ENCODE measurements around the gene RNU2-63P. TPM values are rescaled to one million over a fixed set of nuclear protein-coding genes. Genes with fewer than 3 reads are reported as not detected.

RNU2-63P gene
- total and polyA plus RNA-seq, 3 experiments from 2014 or later = 35.8 to 42.7 TPM; not detected in 1

GRCh38 chr2:88042476-88042875 is 26.1 kb upstream of the RNU2-63P start:
- Mint-ChIP-seq H3K27ac (peak overlapping the region in 1 of 8 donors; percentile 66), H3K27me3 (peaks cover 0 to 2% of the 10 kb centered on the region in 2 donors), H3K36me3 (peaks cover 0 to 17% (median 3%) of the 10 kb centered on the region in 3 donors), H3K9me3 (no peaks in the 10 kb centered on the region), H3K4me1 (peaks cover 35 to 70% (median 62%) of the 10 kb centered on the region in 3 donors), H3K4me3 (no peak overlapping the region)
- Histone ChIP-seq H3K4me3 (ENCODE audit: low read length) (no peak overlapping the region), H3K27ac (ENCODE audit: low read depth, low read length) (no peak overlapping the region), H3K27me3 (ENCODE audit: insufficient read depth, low read length, poor library complexity, severe bottlenecking) (no peaks in the 10 kb centered on the region), H3K9me3 (ENCODE audit: low read length) (no peaks in the 10 kb centered on the region), H3K36me3 (ENCODE audit: insufficient read depth, low read length) (no peaks in the 10 kb centered on the region), H3K4me1 (ENCODE audit: insufficient read depth, low read length) (no peaks in the 10 kb centered on the region)
- DNase-seq = no peak
- ChIA-PET POLR2A (no interaction called here), CTCF (no interaction called here)

GRCh38 chr2:88038263-88039105 is 22.1 kb upstream of the RNU2-63P start:
- POLR2A ChIA-PET = no interaction called here
- Mint-ChIP-seq H3K36me3 (peaks cover 0 to 38% (median 17%) of the 10 kb centered on the region in 3 donors), H3K9me3 (no peaks in the 10 kb centered on the region), H3K27ac (peak overlapping the region in 1 of 8 donors; percentile 41), H3K27me3 (peaks cover 0 to 2% of the 10 kb centered on the region in 2 donors), H3K4me1 (peaks cover 38 to 74% (median 66%) of the 10 kb centered on the region in 3 donors), H3K4me3 (no peak overlapping the region)
- no peak for DNase-seq
- Histone ChIP-seq H3K27me3 (ENCODE audit: insufficient read depth, low read length, poor library complexity, severe bottlenecking) (no peaks in the 10 kb centered on the region), H3K36me3 (ENCODE audit: insufficient read depth, low read length) (peaks cover 4% of the 10 kb centered on the region), H3K4me3 (ENCODE audit: low read length) (no peak overlapping the region), H3K4me1 (ENCODE audit: insufficient read depth, low read length) (no peaks in the 10 kb centered on the region), H3K9me3 (ENCODE audit: low read length) (no peaks in the 10 kb centered on the region), H3K27ac (ENCODE audit: low read depth, low read length) (no peak overlapping the region)
- CTCF ChIA-PET = no interaction called here

DNA sequence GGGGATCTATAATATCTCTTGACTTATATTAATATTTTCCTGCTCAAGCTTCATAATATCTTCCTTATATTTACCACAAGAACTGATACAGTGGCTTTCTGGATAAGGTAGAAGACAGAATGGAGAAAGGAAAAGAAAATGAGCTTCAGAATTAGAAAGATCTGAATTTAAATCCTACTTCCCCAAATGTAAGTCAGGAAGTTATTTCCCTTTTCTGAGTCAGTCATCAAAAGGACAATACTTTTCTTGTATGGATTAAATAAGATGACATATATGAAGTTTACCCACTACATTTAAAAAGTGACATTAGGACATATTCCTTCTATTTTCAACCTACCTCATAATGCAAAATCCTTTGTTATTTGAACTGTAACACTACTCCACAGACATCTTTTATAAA is 20.3 kb upstream of the RNU2-63P start:
- H3K4me1 ChIP-seq (ENCODE audit: insufficient read depth, low read length) = no peaks in the 10 kb centered on the region
- H3K27me3 Mint-ChIP-seq = peaks cover 0 to 2% of the 10 kb centered on the region in 2 donors
- no peak overlapping the region for H3K4me3 ChIP-seq (ENCODE audit: low read length)
- H3K4me1 Mint-ChIP-seq = peaks cover 28 to 68% (median 62%) of the 10 kb centered on the region in 3 donors
- H3K36me3 ChIP-seq (ENCODE audit: insufficient read depth, low read length) = peaks cover 4% of the 10 kb centered on the region
- no peaks in the 10 kb centered on the region for H3K9me3 ChIP-seq (ENCODE audit: low read length)
- CTCF ChIA-PET = no interaction called here
- H3K27ac Mint-ChIP-seq = no peak overlapping the region
- POLR2A ChIA-PET = no interaction called here
- no peak overlapping the region for H3K4me3 Mint-ChIP-seq
- DNase-seq = no peak
- H3K36me3 Mint-ChIP-seq = peaks cover 0 to 43% (median 19%) of the 10 kb centered on the region in 3 donors
- no peaks in the 10 kb centered on the region for H3K9me3 Mint-ChIP-seq
- no peak overlapping the region for H3K27ac ChIP-seq (ENCODE audit: low read depth, low read length)
- no peaks in the 10 kb centered on the region for H3K27me3 ChIP-seq (ENCODE audit: insufficient read depth, low read length, poor library complexity, severe bottlenecking)

DNA sequence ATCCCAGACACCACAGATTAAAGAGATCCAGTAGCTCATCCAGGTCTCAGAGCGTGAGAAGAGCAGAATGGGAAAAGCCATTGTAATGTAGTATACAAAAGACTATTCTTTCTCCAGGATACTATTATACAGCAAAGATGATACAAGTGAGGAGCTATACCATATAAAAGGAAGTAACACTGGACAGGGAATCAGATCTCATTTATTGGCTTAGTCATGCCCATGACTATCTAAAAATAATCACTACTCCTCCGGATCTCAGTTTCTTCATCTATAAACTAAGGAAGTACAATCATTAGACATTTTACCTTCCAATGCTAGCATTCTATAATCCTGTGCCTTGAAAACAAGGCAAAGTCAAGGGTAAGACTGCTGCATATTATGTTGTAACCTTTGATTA is 19.8 kb upstream of the RNU2-63P start:
- Mint-ChIP-seq H3K27me3 (peaks cover 0 to 2% of the 10 kb centered on the region in 2 donors), H3K4me3 (no peak overlapping the region), H3K4me1 (peaks cover 27 to 64% (median 58%) of the 10 kb centered on the region in 3 donors), H3K27ac (peak overlapping the region in 1 of 8 donors; percentile 27), H3K9me3 (no peaks in the 10 kb centered on the region), H3K36me3 (peaks cover 0 to 43% (median 19%) of the 10 kb centered on the region in 3 donors)
- H3K4me1 ChIP-seq (ENCODE audit: insufficient read depth, low read length) = no peaks in the 10 kb centered on the region
- H3K27me3 ChIP-seq (ENCODE audit: insufficient read depth, low read length, poor library complexity, severe bottlenecking) = no peaks in the 10 kb centered on the region
- H3K9me3 ChIP-seq (ENCODE audit: low read length) = no peaks in the 10 kb centered on the region
- H3K4me3 ChIP-seq (ENCODE audit: low read length) = no peak overlapping the region
- no peak overlapping the region for H3K27ac ChIP-seq (ENCODE audit: low read depth, low read length)
- CTCF ChIA-PET = no interaction called here
- POLR2A ChIA-PET = no interaction called here
- no peak for DNase-seq
- H3K36me3 ChIP-seq (ENCODE audit: insufficient read depth, low read length) = peaks cover 4% of the 10 kb centered on the region

GRCh38 chr2:88032070-88032702 is 15.8 kb upstream of the RNU2-63P start:
- H3K36me3 ChIP-seq (ENCODE audit: insufficient read depth, low read length) = peaks cover 4% of the 10 kb centered on the region
- H3K27ac Mint-ChIP-seq = no peak overlapping the region
- ChIA-PET POLR2A (no interaction called here), CTCF (interaction anchor here (0.9 to 1.0 kb wide), 2 partner anchors 28 to 31 kb away, joined by 3 to 5 read pairs; no protein-coding TSS in a partner anchor)
- H3K4me3 Mint-ChIP-seq = no peak overlapping the region
- H3K4me1 Mint-ChIP-seq = peaks cover 10 to 36% (median 33%) of the 10 kb centered on the region in 3 donors
- H3K9me3 Mint-ChIP-seq = no peaks in the 10 kb centered on the region
- no peaks in the 10 kb centered on the region for H3K4me1 ChIP-seq (ENCODE audit: insufficient read depth, low read length)
- H3K27me3 ChIP-seq (ENCODE audit: insufficient read depth, low read length, poor library complexity, severe bottlenecking) = no peaks in the 10 kb centered on the region
- H3K36me3 Mint-ChIP-seq = peaks cover 6 to 67% (median 26%) of the 10 kb centered on the region in 3 donors
- H3K4me3 ChIP-seq (ENCODE audit: low read length) = no peak overlapping the region
- no peaks in the 10 kb centered on the region for H3K27me3 Mint-ChIP-seq
- no peak for DNase-seq
- no peaks in the 10 kb centered on the region for H3K9me3 ChIP-seq (ENCODE audit: low read length)
- no peak overlapping the region for H3K27ac ChIP-seq (ENCODE audit: low read depth, low read length)

DNA sequence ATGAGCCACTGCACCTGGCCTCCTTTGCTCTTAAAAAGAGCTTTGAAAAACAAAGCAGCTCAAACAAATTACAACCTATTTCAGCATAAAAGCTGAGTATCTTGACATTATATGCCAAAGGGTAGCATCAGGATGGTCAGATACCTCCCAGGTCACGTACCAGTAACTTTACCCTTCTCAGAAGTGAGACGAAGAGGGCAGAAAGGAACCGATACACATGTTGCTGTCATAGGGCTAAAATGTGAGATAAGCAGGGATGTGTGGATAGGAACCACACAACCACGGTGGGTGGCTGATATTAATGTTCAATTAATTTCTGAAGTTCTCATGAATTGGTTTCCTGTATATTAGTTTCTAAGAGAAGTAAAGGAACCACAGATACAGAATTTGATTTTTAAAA is 12.6 kb upstream of the RNU2-63P start:
- ChIA-PET POLR2A (no interaction called here), CTCF (no interaction called here)
- no peak for DNase-seq
- Mint-ChIP-seq H3K9me3 (no peaks in the 10 kb centered on the region), H3K27me3 (no peaks in the 10 kb centered on the region), H3K27ac (no peak overlapping the region), H3K36me3 (peaks cover 6 to 51% (median 17%) of the 10 kb centered on the region in 3 donors), H3K4me1 (peaks cover 1 to 21% (median 10%) of the 10 kb centered on the region in 3 donors), H3K4me3 (no peak overlapping the region)
- H3K9me3 ChIP-seq (ENCODE audit: low read length) = no peaks in the 10 kb centered on the region
- no peaks in the 10 kb centered on the region for H3K4me1 ChIP-seq (ENCODE audit: insufficient read depth, low read length)
- no peak overlapping the region for H3K27ac ChIP-seq (ENCODE audit: low read depth, low read length)
- no peaks in the 10 kb centered on the region for H3K27me3 ChIP-seq (ENCODE audit: insufficient read depth, low read length, poor library complexity, severe bottlenecking)
- no peak overlapping the region for H3K4me3 ChIP-seq (ENCODE audit: low read length)
- H3K36me3 ChIP-seq (ENCODE audit: insufficient read depth, low read length) = no peaks in the 10 kb centered on the region

GRCh38 chr2:88027697-88028389 is 11.5 kb upstream of the RNU2-63P start:
- Histone ChIP-seq H3K9me3 (ENCODE audit: low read length) (no peaks in the 10 kb centered on the region), H3K36me3 (ENCODE audit: insufficient read depth, low read length) (no peaks in the 10 kb centered on the region), H3K27ac (ENCODE audit: low read depth, low read length) (no peak overlapping the region), H3K4me3 (ENCODE audit: low read length) (no peak overlapping the region), H3K27me3 (ENCODE audit: insufficient read depth, low read length, poor library complexity, severe bottlenecking) (no peaks in the 10 kb centered on the region), H3K4me1 (ENCODE audit: insufficient read depth, low read length) (no peaks in the 10 kb centered on the region)
- no peaks in the 10 kb centered on the region for H3K27me3 Mint-ChIP-seq
- ChIA-PET CTCF (no interaction called here), POLR2A (no interaction called here)
- H3K4me1 Mint-ChIP-seq = peaks cover 0 to 15% (median 5%) of the 10 kb centered on the region in 3 donors
- peaks cover 6 to 42% (median 16%) of the 10 kb centered on the region in 3 donors for H3K36me3 Mint-ChIP-seq
- no peak for DNase-seq
- H3K27ac Mint-ChIP-seq = peak overlapping the region in 2 of 8 donors; percentile 32 to 75
- H3K4me3 Mint-ChIP-seq = no peak overlapping the region
- H3K9me3 Mint-ChIP-seq = no peaks in the 10 kb centered on the region

DNA sequence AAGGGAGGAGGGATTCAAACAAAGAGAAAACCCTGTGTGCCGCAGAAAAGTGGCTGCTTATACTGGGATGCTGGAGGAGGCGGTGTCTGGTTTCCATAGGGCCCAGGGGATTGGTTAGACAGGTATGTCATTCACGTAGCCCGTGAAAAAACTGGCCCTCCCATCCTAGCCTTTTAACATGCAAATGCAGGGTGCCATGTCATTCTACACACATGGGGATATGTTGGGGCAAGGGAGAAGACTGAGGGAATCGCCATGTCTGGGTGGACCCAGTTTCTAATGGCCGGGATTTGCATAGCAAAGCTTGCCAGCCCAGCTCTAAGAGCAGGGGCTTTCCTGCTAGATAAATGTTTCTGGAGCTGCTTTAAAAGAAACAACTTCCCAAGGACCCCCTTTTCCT is 8.2 kb upstream of the RNU2-63P start:
- H3K4me3 Mint-ChIP-seq = no peak overlapping the region
- H3K9me3 Mint-ChIP-seq = no peaks in the 10 kb centered on the region
- Histone ChIP-seq H3K4me1 (ENCODE audit: insufficient read depth, low read length) (no peaks in the 10 kb centered on the region), H3K36me3 (ENCODE audit: insufficient read depth, low read length) (no peaks in the 10 kb centered on the region), H3K27me3 (ENCODE audit: insufficient read depth, low read length, poor library complexity, severe bottlenecking) (no peaks in the 10 kb centered on the region), H3K9me3 (ENCODE audit: low read length) (no peaks in the 10 kb centered on the region), H3K27ac (ENCODE audit: low read depth, low read length) (no peak overlapping the region), H3K4me3 (ENCODE audit: low read length) (no peak overlapping the region)
- H3K4me1 Mint-ChIP-seq = peaks cover 0 to 8% (median 0%) of the 10 kb centered on the region in 3 donors
- DNase-seq = no peak
- no peak overlapping the region for H3K27ac Mint-ChIP-seq
- H3K36me3 Mint-ChIP-seq = peaks cover 6 to 27% (median 14%) of the 10 kb centered on the region in 3 donors
- no peaks in the 10 kb centered on the region for H3K27me3 Mint-ChIP-seq
- CTCF ChIA-PET = interaction anchor here (0.8 kb wide), 1 partner anchor 36 kb away, joined by 3 read pairs; no protein-coding TSS in a partner anchor
- POLR2A ChIA-PET = no interaction called here
